Hepatocyte (in vitro differentiated cells): Measurements from ENCODE around the gene GAGE1.
"Not testable (repeated sequence)": the region's sequence is repeated elsewhere in the genome, so short reads cannot be mapped to it uniquely, and the experiment has no call there.

Experiments used
- CTCF ChIP-seq: fragments of 200-600 bp; sonication (generic); IDR thresholded peaks from 2 replicates; pipeline ENCODE4 v1.5.1; 2016; ENCODE audit warnings: antibody characterized with exemption, mild to moderate bottlenecking; ENCODE audit not compliant: poor library complexity
- EZH2 ChIP-seq: fragments of 200-600 bp; sonication (generic); IDR thresholded peaks from 2 replicates; pipeline ENCODE4 v1.6.1; 2016; ENCODE audit warnings: antibody characterized with exemption, mild to moderate bottlenecking, borderline replicate concordance

- not testable (repeated sequence) for TF ChIP-seq CTCF, EZH2
These were observed 28.7 kb upstream of the GAGE1 start, which contains the start of gene GAGE12G for GRCh38 chrX:49570100-49570499.
